HG03175 (cell line): Measurements from ENCODE around the gene VTI1A.
"Not testable (repeated sequence)": the region's sequence is repeated elsewhere in the genome, so short reads cannot be mapped to it uniquely, and the experiment has no call there.

Experiments used
- ATAC-seq: cut with Tn5 transposase; IDR thresholded peaks from one replicate; pipeline ENCODE4 v1.9.1; 2021; ENCODE audit warnings: mild to moderate bottlenecking, moderate library complexity; ENCODE audit not compliant: unreplicated experiment

The VTI1A gene

GRCh38 chr10:112712536-112712935 lies 265.5 kb downstream of the VTI1A start:
- ATAC-seq = no peak

GRCh38 chr10:112713411-112713810 lies 266.4 kb downstream of the VTI1A start:
- no peak for ATAC-seq

- ATAC-seq = no peak
Observed at GRCh38 chr10:112715581-112715980, 268.6 kb downstream of the VTI1A start.

- ATAC-seq = no peak
Observed at GRCh38 chr10:112716076-112716475, 269.1 kb downstream of the VTI1A start.

GRCh38 chr10:112716924-112717413 lies 270.0 kb downstream of the VTI1A start:
- no peak for ATAC-seq

- ATAC-seq = no peak
Observed at GRCh38 chr10:112720178-112720577, 273.2 kb downstream of the VTI1A start.

- peak; percentile 84 for ATAC-seq
Observed at GRCh38 chr10:112721080-112721698, 274.2 kb downstream of the VTI1A start.

GRCh38 chr10:112722758-112723157 lies 275.7 kb downstream of the VTI1A start:
- no peak for ATAC-seq

- no peak for ATAC-seq
Observed at GRCh38 chr10:112723876-112724275, 276.9 kb downstream of the VTI1A start.

GRCh38 chr10:112724404-112724991 lies 277.5 kb downstream of the VTI1A start:
- ATAC-seq = no peak

GRCh38 chr10:112728118-112728883 lies 281.3 kb downstream of the VTI1A start:
- no peak for ATAC-seq

GRCh38 chr10:112728997-112729396 lies 282.0 kb downstream of the VTI1A start:
- no peak for ATAC-seq

GRCh38 chr10:112731450-112731849 lies 284.4 kb downstream of the VTI1A start:
- not testable (repeated sequence) for ATAC-seq

- no peak for ATAC-seq
Observed at GRCh38 chr10:112732277-112732921, 285.4 kb downstream of the VTI1A start.

GRCh38 chr10:112735041-112735695 lies 288.2 kb downstream of the VTI1A start:
- no peak for ATAC-seq

- no peak for ATAC-seq
Observed at GRCh38 chr10:112738606-112739591, 291.9 kb downstream of the VTI1A start.

GRCh38 chr10:112739592-112740353 lies 292.8 kb downstream of the VTI1A start:
- ATAC-seq = no peak

- ATAC-seq = no peak
Observed at GRCh38 chr10:112741830-112742402, 294.9 kb downstream of the VTI1A start.
